Endometrium (tissue), 2 donors: ENCODE data around the gene CTTNBP2NL.
"Not testable (repeated sequence)": the region's sequence is repeated elsewhere in the genome, so short reads cannot be mapped to it uniquely, and the experiment has no call there.

ENCODE experiments used
- FAIRE-seq: peaks from 2 replicates; lab custom pipeline; 2012; peaks lifted over from hg19 to GRCh38; lab: Jason Lieb, UNC
- donor health status: control.
- donor health status: control.

Gene CTTNBP2NL

GRCh38 chr1:112429749-112430148 is 33.7 kb downstream of the CTTNBP2NL start:
- no peak for FAIRE-seq

- peak; percentile 29 for FAIRE-seq
These were observed 35.0 kb downstream of the CTTNBP2NL start for GRCh38 chr1:112431038-112431437.

GRCh38 chr1:112435448-112435847 is 39.4 kb downstream of the CTTNBP2NL start:
- no peak for FAIRE-seq

GRCh38 chr1:112436384-112437156 is 40.6 kb downstream of the CTTNBP2NL start:
- FAIRE-seq, result no peak

GRCh38 chr1:112438156-112438555 is 42.1 kb downstream of the CTTNBP2NL start:
- FAIRE-seq, result not testable (repeated sequence)

- no peak for FAIRE-seq
These were observed 43.6 kb downstream of the CTTNBP2NL start for GRCh38 chr1:112439592-112439991.

GRCh38 chr1:112440574-112440973 is 44.6 kb downstream of the CTTNBP2NL start:
- FAIRE-seq, result no peak

GRCh38 chr1:112444269-112444668 is 48.3 kb downstream of the CTTNBP2NL start:
- FAIRE-seq, result no peak

- FAIRE-seq, result no peak
These were observed 49.6 kb downstream of the CTTNBP2NL start for GRCh38 chr1:112445596-112445995.

GRCh38 chr1:112446411-112446810 is 50.4 kb downstream of the CTTNBP2NL start:
- no peak for FAIRE-seq

GRCh38 chr1:112448904-112449629 is 53.1 kb downstream of the CTTNBP2NL start:
- FAIRE-seq, result no peak

- FAIRE-seq, result no peak
These were observed 53.6 kb downstream of the CTTNBP2NL start for GRCh38 chr1:112449630-112449983.

- no peak for FAIRE-seq
These were observed 54.8 kb downstream of the CTTNBP2NL start for GRCh38 chr1:112450773-112451172.

GRCh38 chr1:112451301-112451700 is 55.3 kb downstream of the CTTNBP2NL start:
- not testable (repeated sequence) for FAIRE-seq

GRCh38 chr1:112453876-112454275 is 57.9 kb downstream of the CTTNBP2NL start:
- FAIRE-seq, result no peak

GRCh38 chr1:112454316-112454715 is 58.3 kb downstream of the CTTNBP2NL start:
- FAIRE-seq, result no peak

GRCh38 chr1:112457241-112457640 is 61.2 kb downstream of the CTTNBP2NL start:
- FAIRE-seq, result no peak

GRCh38 chr1:112457955-112458354 is 61.9 kb downstream of the CTTNBP2NL start:
- FAIRE-seq, result no peak

GRCh38 chr1:112458756-112459155 is 62.7 kb downstream of the CTTNBP2NL start:
- FAIRE-seq, result no peak

- FAIRE-seq, result no peak
These were observed 64.6 kb downstream of the CTTNBP2NL start for GRCh38 chr1:112460615-112461014.

- no peak for FAIRE-seq
These were observed 65.3 kb downstream of the CTTNBP2NL start for GRCh38 chr1:112461200-112461871.

GRCh38 chr1:112462953-112463279 is 66.9 kb downstream of the CTTNBP2NL start:
- FAIRE-seq, result no peak

GRCh38 chr1:112464501-112464900 is 68.5 kb downstream of the CTTNBP2NL start:
- FAIRE-seq, result no peak
